ENCODE measurements around the gene LECT2.

Gene LECT2

DNA sequence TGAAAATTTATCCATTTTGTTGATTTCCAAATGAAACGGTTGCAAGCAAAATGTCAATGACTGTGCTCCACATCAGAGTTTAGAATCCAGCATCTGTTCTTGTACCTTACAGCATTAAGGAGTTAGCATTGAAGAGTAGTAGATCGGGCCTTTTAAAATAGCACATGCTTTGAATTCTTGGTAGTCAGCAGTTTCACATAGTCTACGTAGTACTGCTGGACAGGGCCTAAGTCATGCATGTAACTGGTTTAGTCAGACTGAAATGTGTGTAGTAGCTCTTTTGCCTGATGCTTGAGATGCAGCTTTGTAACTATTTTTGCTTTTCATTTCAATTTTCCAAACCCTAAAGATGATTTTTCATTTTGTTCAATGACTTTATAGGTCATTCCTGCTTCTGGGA, 19.8 kb downstream of the LECT2 start:
- no peak for DNase-seq (ENCODE audit: low read depth)

DNA sequence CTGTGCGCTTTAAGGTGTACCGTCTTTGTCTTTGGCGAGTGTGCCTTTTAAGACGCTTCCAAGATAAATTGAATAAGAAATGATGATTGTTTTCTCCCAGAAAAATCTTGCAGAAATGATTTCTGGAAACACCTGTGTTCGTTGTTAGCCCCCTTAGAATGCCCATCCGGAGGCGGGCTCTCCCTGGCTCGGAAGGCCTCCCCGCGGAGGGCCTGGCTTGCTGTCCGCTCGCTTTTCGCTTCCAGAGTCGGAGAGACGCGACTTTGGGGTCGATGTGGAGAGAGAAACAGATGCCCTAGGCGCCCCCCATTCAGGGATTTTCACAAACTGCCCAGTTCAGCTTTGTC, 23.9 kb downstream of the LECT2 start:
- DNase-seq (ENCODE audit: low read depth): no peak

DNA sequence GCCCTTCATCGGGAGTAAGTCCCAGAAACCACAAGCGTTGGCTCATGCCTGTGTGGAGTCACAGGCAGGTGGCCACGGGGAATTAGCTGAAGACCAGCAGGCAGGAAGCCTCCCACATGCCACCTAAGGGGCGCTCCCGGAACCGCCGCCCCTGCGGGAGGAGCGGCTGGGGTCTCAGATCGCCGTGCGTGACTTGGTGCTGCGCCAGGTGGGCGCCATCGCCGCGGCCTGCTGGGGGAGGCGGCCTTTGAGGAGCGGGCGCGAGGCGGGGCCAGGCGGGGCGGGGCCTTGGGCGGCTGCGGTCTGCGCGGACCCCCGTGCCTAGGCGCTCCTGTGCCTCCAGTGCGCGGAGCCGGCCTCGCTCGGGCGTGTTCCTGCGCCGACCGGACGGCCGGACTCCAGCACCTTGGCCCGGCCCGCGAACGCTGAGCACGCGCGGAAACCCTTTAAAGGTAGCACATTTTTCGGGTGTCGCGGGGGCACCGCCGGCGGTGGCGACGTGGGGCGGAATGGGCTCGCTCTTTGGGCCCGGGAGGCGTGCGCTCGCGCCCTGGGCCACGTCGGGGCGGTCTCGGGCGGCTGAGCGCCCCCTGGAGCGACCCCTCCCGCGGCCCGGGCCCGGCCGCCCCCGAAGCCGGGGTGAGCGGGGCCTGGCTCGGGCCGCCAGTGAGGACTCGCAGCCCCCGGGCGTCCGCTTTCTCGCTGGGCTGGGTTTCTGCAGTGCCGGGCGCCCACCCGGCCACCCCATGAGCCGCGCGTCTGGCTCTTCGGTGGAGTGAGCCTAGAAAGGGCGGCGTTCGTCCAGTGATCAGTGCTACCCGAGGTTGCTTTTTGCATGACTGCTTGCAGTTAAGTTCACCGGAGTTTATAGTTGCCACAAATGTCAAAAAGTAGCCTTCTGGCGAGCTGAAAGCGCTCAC, 24.5 kb downstream of the LECT2 start:
- no peak for DNase-seq (ENCODE audit: low read depth)

DNA sequence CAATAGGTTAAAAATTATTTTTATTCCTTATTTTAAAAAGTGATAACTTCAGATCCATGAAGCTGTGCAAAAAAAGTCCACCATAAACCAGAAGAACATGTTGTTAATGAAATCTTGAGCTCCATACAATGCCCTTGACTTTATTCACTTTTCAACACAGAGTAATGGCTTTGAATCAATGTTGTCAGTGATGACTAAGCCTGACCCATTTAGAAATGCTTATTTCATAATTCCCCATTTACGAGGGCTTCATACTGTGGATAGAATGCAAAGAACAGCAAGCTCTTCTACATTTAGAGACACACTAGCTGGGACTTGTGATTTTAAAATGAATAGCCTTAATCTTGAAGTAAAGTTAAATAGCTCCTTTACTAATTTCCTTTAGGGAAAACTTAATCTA, 33.4 kb downstream of the LECT2 start:
- DNase-seq (ENCODE audit: low read depth): no peak

DNA sequence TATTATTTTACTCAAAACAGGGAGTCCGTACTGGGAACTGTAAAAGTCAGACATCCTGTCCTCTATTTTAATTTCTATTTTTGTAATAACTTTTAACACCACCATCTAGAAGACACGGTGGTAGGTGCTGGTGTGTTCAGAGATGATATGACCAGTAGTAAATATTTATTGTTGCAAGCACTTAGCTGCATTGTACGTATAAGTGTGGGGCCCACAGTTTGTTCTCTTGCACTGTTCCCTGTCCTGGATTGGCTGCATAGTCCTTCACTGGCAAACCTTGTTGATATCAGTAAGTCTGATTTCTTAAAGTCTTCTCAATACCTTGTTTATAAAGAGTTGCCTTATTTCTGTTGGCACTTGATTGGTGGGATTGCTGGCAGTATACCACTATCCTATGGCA, 34.6 kb downstream of the LECT2 start:
- DNase-seq (ENCODE audit: low read depth): no peak

DNA sequence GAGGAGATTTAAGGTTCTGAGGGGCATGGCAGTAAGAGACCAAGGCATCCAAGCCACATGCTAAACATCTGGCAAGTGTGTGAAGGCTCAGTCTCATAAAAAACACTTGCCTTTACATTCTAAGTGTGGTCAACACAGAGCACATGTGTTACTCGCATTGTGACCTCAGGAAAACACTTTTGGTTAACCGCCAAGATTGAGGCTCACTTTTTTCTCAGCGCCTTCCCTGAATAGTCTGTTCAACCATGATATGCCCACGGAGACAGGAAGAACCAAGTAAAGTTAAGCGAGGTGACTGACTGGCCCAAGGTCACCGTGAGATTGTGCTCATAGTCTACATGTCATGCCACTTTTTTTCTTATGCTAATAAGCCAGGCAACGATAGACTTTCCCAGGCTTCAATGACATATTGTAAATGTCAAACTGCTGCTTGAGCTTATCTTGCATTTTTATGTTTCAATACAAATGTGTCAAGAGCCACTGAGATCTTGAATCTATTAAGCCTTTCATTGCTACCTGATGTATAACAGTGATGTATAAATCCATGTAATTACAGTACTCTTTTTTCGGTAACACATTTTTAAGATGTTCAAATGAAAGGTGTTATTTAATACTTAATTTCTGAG, 38.0 kb downstream of the LECT2 start:
- DNase-seq (ENCODE audit: low read depth): no peak

DNA sequence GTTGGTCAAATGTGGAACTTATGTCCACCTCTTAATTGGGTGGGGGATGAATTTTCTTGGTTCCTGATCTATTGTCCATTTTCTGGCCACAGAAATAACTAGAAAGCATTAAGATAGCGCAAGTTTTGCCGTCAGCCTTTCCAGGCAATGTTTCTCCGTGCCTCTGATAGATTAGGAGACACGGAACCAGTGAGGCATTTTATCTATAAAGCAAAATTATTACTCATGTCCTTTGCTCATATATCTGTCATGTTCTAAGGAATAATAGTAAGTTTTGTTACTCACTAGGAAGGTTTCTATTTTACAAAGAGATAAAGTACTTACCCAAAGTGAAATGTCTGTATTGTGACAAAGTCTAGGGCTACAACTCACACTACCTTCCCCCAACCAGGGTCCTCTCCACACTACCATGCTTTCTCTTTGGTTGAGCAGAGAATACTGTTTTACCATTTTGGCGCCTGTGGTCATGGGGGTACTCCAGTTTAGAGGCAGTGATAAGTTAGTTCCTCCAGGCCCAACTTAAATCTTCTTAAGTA, 39.2 kb downstream of the LECT2 start:
- no peak for DNase-seq (ENCODE audit: low read depth)

DNA sequence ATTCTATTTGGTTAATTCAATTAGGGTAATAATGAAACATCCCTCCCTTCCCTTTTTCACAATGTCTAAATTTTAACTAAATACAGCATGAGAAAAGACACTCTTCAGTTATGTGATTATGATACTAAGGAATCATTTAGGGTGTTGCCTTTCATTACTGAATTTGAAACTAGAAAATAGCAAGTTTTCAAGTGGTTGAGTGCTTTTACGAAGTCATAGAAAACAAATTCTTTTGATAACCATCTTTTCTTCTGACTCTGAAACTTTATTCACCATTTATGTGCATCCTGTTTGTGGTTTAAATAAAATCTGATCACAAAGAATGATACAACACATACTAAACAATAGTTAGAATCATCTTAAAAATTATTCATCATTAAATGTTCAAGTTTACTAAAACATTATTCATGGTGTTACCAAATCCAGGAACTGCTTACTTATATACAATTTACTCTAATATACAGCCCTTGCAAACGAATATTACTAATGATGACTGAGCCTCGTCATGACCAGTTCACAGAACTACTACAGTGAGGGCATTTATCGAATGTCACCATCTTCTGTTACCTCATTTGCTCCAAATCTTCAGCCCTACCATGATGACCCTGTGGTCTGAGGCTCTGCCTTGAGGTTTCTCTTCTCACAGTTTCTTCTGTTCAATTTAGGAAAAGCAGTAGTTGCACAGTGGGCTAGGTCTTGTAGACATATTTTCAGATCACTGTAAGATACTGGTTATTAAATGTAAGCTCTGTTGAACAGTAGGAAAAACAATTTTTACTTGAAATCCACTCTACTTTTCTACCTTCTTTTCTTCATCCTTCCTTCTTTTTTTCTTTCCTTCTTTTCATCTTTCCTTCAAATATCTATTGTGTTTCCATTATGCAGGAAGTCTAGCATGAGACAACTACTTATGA, 40.8 kb downstream of the LECT2 start:
- DNase-seq (ENCODE audit: low read depth): no peak

DNA sequence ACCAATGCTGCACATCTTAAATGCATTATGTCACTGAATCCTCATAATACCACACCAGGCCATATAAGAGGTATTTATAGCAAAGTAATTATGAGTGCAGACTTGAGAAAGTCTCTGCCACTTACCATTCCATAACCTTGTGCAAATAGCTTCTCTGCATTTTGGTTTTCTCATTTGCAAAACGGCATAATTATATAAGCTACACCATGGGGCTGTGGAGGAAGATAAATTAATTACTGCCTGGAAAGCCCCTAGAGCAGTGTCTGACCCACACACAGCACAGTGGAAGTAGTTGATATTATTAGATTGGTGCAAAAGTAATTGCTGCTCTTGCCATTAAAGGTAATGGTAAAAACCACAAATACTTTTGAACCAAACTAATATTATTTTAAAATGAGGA, 49.6 kb downstream of the LECT2 start:
- no peak for DNase-seq (ENCODE audit: low read depth)

DNA sequence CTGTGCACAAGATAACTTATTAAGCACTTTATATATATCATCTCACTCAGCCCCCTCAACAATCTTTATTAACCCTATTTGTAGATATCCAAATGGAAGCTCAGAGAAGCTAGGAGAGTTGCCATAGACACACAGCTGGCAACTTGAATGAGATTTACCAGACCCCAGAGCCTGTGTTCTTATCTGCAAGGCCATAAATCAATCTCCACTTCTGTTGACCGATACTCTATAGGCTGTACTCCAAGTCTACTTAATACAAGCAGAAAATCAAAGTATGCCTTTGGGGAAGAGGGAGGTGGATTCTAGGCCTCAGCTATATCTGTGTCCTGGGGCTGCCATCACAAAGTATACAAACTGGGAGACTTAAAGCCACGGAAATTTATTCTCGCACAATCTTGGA, 53.1 kb downstream of the LECT2 start:
- no peak for DNase-seq (ENCODE audit: low read depth)

DNA sequence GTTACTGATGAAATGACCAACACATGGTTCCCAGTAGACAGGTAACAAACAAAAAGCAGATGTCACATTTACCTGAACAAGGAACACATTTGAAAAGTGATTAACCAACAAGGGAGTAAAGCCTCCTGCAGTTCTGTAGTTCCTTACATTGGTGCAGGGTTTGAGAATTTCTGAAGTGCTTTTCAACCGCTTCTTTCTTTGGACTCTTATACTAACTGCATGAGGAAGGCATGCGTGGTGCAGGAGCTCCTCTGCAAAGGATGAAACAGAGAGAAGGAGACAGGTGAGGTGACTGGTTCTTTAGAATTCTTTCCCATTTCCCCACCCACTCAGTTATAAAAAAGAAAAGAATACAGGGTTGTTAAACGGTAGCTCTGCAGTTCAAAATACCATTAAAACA, 54.5 kb downstream of the LECT2 start:
- no peak for DNase-seq (ENCODE audit: low read depth)

DNA sequence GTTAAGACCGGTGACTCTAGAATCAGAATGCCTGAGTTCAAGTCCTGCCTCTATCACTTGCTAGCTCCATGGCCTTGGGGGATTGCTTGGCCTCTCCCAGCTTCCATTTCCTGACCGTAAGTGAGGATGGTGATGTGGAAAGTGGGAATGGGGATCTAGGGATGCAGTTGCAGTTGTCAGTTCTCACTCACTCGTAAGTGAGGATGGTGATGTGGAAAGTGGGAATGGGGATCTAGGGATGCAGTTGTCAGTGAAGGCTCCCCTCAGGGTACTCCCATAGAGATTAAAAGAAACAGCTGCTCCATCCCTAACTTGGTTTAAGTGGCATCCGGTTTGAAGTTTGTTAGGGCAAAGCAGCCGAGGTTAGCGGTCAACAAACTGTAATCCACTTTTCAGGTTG, 56.1 kb downstream of the LECT2 start:
- DNase-seq (ENCODE audit: low read depth): no peak
